ENCODE data around the gene GALNT18.

Gene GALNT18

GRCh38 chr11:11427140-11427539 is 194.7 kb downstream of the GALNT18 start:
- no peak for DNase-seq

- no peak for DNase-seq
Observed at GRCh38 chr11:11426226-11426952, 195.4 kb downstream of the GALNT18 start.

GRCh38 chr11:11425806-11426205 is 196.0 kb downstream of the GALNT18 start:
- no peak for DNase-seq

DNA sequence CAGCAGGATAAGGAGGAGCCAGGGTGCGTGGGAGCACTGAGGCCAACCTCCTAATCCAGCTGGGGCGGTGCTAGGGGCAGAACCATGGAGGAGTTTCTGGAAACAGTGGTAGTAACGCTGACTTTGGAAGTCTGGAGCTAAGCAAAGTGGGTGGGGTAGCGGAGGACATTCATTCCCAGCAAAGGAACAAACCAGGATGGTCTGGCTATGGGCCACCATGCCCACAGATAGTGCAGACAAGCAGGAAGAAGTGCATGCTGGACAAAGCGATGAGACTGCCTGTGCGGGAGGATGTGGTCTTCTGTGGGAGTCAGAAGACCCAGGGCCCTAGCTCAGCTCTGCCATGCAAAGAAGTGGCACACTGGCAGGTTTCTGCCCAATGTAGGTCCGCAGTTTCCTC is 197.1 kb downstream of the GALNT18 start:
- DNase-seq: no peak

DNA sequence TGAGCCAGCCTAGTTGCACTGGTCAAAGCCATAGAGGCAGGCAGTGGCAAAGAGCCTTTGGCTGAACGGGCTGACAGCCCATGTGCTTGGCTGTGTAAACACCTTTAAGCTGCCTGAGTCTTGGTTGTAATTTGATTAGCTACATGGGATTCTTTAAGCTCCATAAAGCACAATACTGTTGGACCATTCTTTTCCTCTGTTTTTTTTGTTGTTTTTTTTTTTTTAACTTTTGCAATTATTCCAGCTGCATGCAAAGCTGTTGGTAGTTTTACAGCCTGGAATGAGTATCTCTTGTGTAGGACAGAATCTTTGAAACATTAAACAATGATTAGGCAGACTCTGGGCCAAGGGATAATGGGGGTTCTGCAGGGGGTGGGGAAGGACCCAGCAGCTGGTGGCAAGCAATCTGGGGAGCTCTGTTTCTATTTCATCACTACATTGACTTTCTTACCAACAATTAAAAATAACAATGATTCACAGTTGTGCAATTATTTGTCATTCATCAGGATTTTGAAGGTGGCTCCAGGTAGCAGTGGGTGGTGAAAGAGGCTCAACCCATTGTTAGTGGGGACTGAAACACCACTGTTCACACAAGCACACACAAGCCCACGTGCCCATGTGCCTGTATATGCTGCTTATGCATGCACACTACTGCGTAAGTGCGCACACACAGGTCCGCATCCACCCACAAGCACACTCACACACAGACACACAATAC is 199.2 kb downstream of the GALNT18 start:
- no peak for DNase-seq

GRCh38 chr11:11421509-11421908 is 200.3 kb downstream of the GALNT18 start:
- DNase-seq: no peak

- no peak for DNase-seq
Observed at GRCh38 chr11:11420899-11421285, 200.9 kb downstream of the GALNT18 start.

GRCh38 chr11:11420191-11420898 is 201.5 kb downstream of the GALNT18 start:
- peak; percentile 27 for DNase-seq

DNA sequence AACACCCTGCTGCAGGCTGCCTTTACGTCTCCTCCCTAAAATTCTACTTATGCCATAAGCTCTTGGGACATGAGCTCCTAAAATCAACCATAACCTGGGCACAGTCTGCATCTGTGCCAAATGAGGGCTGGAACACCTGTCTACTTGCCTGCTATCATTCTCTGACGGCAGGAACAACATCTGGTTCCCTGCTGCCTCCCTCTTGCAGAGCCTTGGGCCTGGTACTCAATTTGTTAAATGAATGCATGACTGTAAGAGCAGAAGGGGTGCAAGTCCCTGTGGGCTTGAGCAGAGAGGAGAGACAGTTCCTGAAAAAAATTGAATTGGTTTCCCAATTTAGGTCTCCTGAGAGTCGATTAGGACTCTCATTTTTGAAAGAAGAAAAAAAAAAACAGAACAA is 202.1 kb downstream of the GALNT18 start:
- DNase-seq: no peak

GRCh38 chr11:11416917-11417316 is 204.9 kb downstream of the GALNT18 start:
- DNase-seq: no peak

- DNase-seq: no peak
Observed at GRCh38 chr11:11416502-11416901, 205.3 kb downstream of the GALNT18 start.

DNA sequence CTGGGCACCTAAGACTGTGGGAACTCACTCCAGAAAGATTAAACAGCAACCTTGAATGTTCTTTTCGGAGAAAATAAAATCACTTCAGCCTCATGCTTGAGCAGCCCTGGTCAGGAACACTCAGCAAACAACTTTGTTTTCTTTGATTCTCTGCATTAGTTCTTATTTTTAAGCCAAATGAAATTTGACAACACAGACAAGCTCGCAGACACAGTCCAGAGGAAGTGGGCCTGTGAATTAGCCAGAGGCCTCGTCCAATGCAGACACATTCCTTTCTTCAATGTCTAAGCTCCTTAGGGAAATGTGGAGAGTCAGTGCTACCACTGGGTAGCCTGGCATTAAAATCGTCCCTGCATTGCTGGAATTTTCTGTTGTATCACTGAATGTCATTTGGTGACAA is 205.9 kb downstream of the GALNT18 start:
- no peak for DNase-seq

GRCh38 chr11:11414996-11415395 is 206.8 kb downstream of the GALNT18 start:
- DNase-seq: no peak

- no peak for DNase-seq
Observed at GRCh38 chr11:11413776-11414175, 208.0 kb downstream of the GALNT18 start.

GRCh38 chr11:11411401-11411985 is 210.3 kb downstream of the GALNT18 start:
- DNase-seq: no peak

DNA sequence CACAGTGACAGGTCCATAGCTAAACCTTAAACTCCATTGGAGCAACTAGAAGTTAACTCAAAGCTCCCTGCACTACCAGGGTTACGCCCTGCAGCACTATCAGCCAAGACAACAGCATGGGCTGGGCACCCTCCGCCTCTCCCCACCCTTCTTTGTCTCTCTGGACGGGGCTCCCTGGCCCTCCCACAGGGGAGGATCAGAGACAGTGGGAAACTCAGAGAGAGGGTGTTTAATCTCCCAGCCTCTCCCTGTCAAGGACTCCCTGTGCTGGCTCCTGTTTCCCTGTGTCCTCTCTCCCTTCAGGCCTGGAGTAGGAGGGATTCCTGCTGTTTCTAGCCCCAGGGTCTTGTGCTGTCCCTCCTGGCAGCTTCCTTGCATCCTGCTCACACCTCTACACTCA is 211.9 kb downstream of the GALNT18 start:
- peak; percentile 64 for DNase-seq

DNA sequence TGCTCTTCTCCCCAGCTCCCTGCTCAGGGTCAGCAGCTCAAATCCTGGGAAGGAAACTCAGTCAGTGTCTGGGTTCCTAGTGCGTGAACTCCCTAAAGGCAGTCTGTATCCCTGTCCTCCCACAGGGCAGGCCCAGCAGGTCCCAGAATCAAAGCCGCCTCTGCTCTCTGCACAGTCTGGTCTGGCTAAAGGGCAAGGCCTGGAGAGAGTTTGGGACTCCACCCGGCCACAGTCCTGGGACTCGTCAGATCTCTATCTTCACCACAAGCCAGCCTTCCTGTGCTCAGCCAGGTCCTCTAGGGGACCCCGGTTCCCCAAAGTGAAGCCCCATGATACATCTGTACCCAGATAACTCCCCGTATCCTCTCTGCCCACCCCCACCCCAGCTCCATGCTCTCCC is 212.6 kb downstream of the GALNT18 start:
- no peak for DNase-seq

- no peak for DNase-seq
Observed at GRCh38 chr11:11408436-11409221, 213.2 kb downstream of the GALNT18 start.

DNA sequence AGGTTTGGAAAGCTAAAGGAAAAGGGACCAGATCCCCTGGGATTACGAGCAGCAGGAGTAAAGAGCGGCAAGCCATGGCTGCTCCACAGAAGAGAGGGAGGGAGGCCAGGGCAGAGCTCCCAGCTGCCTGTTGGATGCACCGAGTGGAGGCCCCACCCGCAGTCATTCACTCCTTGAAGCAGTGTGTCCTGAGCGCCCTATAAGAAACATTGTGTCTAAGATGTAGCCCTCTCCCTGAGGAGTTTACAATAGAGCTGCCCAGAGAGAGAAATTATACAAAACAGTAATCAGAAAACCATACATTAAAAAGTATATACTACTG is 214.1 kb downstream of the GALNT18 start:
- no peak for DNase-seq

- DNase-seq: peak; percentile 95
Observed at GRCh38 chr11:11407065-11407762, 214.6 kb downstream of the GALNT18 start.

DNA sequence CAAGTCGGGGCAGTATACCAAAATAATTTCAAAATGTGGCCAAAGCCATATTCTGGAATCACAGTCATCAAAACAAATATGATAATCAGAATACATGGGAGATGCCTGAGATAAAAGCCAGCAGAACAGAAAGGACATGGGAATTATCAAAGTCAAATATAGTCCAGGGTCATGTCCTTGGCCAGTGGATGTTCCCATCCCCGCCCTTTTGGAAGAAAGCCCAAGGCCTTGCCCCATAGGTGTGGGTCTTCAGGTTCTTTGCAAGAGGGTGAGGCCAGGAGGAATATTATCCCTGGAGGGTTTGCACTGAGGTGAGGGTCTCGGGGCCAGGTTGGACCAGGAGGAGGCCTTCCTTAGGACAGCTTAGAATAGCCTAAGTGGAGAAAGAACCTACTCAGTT is 215.2 kb downstream of the GALNT18 start:
- DNase-seq: no peak

All from NCI-H2029 treated with DMSO at 0.1 percent for 48 hours (cell line).